ENCODE measurements around the gene MYT1. TPM values are rescaled to one million over a fixed set of nuclear protein-coding genes. Genes with fewer than 3 reads are reported as not detected.
A peak's percentile ranks its signal among the peaks of the same experiment; 100 is the strongest.

The MYT1 gene
- total RNA-seq, 2 donors from 2014 or later: 0.15 TPM; not detected in 1

GRCh38 chr20:64265201-64265600, 100.9 kb downstream of the MYT1 start:
- Histone ChIP-seq H3K4me3 (no peak overlapping the region), H3K27me3 (no peaks in the 10 kb centered on the region), H3K9me3 (no peaks in the 10 kb centered on the region), H3K4me1 (peaks cover 0 to 92% of the 10 kb centered on the region in 2 donors), H3K27ac (peak overlapping the region; percentile 44 to 78), H3K36me3 (no peaks in the 10 kb centered on the region)
- TF ChIP-seq CTCF (IDR thresholded peaks at IDR 0.05): no peak
- DNase-seq (ENCODE audit: low spot score): no peak

GRCh38 chr20:64266988-64267387, 102.7 kb downstream of the MYT1 start:
- Histone ChIP-seq H3K36me3 (no peaks in the 10 kb centered on the region), H3K4me1 (peaks cover 0 to 76% of the 10 kb centered on the region in 2 donors), H3K4me3 (no peak overlapping the region), H3K27ac (peak overlapping the region; percentile 34 to 78), H3K27me3 (no peaks in the 10 kb centered on the region), H3K9me3 (no peaks in the 10 kb centered on the region)
- no peak for TF ChIP-seq CTCF (IDR thresholded peaks at IDR 0.05)
- DNase-seq (ENCODE audit: low spot score): no peak

- no peak for TF ChIP-seq CTCF (IDR thresholded peaks at IDR 0.05)
- H3K4me3 ChIP-seq: no peak overlapping the region
- H3K36me3 ChIP-seq: no peaks in the 10 kb centered on the region
- H3K4me1 ChIP-seq: peaks cover 0 to 66% of the 10 kb centered on the region in 2 donors
- H3K27ac ChIP-seq: peak overlapping the region; percentile 34 to 78
- H3K9me3 ChIP-seq: no peaks in the 10 kb centered on the region
- no peaks in the 10 kb centered on the region for H3K27me3 ChIP-seq
- DNase-seq (ENCODE audit: low spot score): no peak
These were observed 103.9 kb downstream of the MYT1 start for GRCh38 chr20:64268174-64268573.

DNA sequence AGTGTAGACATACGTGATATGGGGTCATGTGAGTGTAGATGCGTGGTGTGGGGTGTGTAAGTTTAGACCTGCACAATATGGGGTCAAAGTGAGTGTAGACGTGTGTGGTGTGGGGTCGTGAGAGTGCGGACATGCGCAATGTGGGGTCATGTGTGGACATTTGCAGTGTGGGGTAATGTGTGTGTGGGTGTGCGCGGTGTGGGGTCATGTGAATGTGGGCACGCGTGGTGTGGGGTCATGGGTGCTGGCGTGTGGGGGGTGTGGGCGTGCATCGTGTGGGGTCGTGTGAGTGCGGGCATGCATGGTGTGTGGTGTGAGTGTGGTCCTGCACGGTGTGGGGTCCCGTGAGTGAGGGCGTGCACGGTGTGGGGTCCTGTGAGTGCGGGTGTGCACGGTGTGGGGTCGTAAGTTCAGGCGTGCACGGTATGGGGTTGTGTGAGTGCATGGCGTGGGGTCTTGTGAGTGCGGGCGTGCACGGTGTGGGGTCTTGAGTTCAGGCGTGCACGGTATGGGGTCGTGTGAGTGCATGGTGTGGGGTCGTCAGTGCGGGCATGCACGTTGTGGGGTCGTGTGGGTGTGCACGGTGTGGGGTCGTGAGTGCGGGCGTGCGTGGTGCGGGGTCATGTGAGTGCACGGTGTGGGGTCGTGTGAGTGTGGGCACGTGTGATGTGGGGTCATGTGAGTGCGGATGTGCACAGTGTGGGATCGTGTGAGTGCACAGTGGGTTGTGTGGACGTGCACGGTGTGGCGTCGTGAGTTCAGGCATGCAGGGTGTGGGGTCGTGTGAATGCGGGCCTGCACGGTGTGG, 105.6 kb downstream of the MYT1 start:
- H3K27me3 ChIP-seq: no peaks in the 10 kb centered on the region
- H3K27ac ChIP-seq: peak overlapping the region; percentile 20 to 78
- peaks cover 0 to 53% of the 10 kb centered on the region in 2 donors for H3K4me1 ChIP-seq
- H3K9me3 ChIP-seq: no peaks in the 10 kb centered on the region
- peaks cover 8% of the 10 kb centered on the region for H3K36me3 ChIP-seq
- H3K4me3 ChIP-seq: no peak overlapping the region
- DNase-seq (ENCODE audit: low spot score): no peak
- no peak for TF ChIP-seq CTCF (IDR thresholded peaks at IDR 0.05)

DNA sequence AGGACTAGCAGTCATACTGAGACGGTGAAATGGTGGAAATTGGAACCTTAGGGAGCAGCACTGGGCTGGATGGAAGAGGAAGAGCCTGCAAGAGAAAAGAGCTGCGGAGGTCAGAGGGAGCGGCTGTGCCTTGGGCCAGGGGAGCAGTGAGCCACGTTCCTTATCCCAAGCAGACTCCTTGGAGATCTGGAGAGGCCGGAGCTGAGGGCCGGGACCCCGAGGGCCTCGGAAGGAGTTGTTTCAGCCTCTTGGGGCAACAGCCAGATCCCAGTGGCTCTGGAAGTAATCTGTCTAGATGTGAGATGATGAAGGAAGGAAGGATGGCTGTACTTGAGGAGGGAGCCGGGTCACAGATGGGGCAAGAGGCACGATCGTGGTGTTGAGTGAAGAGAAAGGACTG, 107.4 kb downstream of the MYT1 start:
- Histone ChIP-seq H3K4me1 (peaks cover 0 to 36% of the 10 kb centered on the region in 2 donors), H3K36me3 (peaks cover 8% of the 10 kb centered on the region)

More for the DNA sequence above, 107.4 kb downstream of the MYT1 start:
- Histone ChIP-seq H3K4me3 (no peak overlapping the region), H3K27ac (peak overlapping the region; percentile 19 to 69), H3K27me3 (no peaks in the 10 kb centered on the region), H3K9me3 (no peaks in the 10 kb centered on the region)
- no peak for DNase-seq (ENCODE audit: low spot score)
- TF ChIP-seq CTCF (IDR thresholded peaks at IDR 0.05): no peak

All from right atrium auricular region (tissue), 2 donors.